Uterus (tissue), 2 donors: Measurements from ENCODE around the gene SRCAP.

Source experiments
- CTCF ChIP-seq, 4 experiments: fragments of 200-600 bp in 2 of 4; fragments of 450-650 bp in 2 of 4; sonication (generic) in 2 of 4; IDR thresholded peaks; one replicate each; pipeline ENCODE4 v1.5.1; 2016 to 2019; ENCODE audit warnings: antibody characterized with exemption in 4 of 4, mild to moderate bottlenecking in 2 of 4, moderate library complexity in 1 of 4
- POLR2A ChIP-seq, 2 donors: fragments of 450-650 bp; IDR thresholded peaks; one replicate each; pipeline ENCODE4 v1.6.1; 2016; ENCODE audit warnings: antibody characterized with exemption in 2 of 2, mild to moderate bottlenecking in 1 of 2, moderate library complexity in 1 of 2

GRCh38 chr16:30747799-30748633 is 49.0 kb downstream of the SRCAP start, which contains the start of gene PHKG2:
- TF ChIP-seq POLR2A (IDR thresholded peaks at IDR 0.05) (peak; percentile 42 to 57), CTCF (IDR thresholded peaks at IDR 0.05) (peak in 2 of 4 experiments; percentile 7 to 11)
